Measurements from ENCODE around the gene TSC22D1. TPM values are rescaled to one million over a fixed set of nuclear protein-coding genes. Genes with fewer than 3 reads are reported as not detected.

The TSC22D1 gene
- total and polyA plus RNA-seq, 4 donors: 21.0 to 43.5 (median 37.0) TPM

DNA sequence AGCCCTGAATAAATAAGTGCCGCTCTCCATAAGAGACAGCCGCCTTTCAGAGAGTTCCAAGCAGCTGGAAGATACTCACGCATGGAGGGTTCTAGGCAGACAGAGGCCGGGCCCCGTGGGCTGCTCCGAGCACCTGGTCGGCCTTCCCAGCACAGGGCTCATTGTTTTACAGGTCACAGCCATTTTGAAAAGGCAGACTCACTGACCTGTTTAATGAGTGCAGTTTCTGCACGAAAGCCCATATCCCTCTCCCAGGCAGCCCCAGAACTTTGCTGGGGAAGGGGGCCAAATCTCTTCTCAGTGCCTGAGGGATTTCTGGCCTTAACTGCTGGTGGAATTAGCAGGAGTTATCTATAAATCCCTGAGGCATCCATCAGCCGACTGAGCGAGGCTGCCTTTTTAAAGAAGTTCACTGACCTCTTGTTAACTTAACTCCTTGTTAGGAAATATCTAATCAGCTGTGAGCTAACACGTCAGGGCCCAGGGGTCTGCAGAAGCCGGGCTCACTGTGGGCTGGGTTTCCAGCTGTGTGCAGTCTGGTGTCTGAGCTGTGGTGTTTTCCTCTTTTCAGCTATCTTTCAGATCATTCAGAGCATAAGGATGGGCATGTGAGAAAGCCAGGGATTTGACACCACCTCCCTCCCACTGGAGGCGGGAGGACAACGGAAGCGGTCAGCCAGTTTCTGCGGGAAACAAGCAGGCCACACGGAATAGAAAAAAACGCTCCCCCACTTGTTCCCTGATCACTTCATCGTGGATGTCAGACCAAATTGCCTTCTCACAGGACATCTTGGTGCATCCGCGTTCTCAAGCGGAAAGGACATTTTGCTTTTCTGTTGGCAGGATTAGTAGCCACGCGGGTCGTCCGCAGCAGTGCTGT, 179.2 kb downstream of the TSC22D1 start:
- peak overlapping the region in 1 of 3 donors; percentile 2 for H3K4me3 ChIP-seq (ENCODE audit: low read depth in 1 of 3, low read length in 3 of 3)
- DNase-seq (ENCODE audit: low spot score): no peak
- WGBS: 51% methylated on average over 26 of the region's 26 CpGs
- H3K27ac ChIP-seq (ENCODE audit: low read depth in 1 of 2, low read length in 2 of 2): peak overlapping the region; percentile 9 to 57
- peaks cover 6 to 31% (median 12%) of the 10 kb centered on the region in 4 donors for H3K4me1 ChIP-seq (ENCODE audit: control insufficient read depth in 4 of 4, insufficient read depth in 4 of 4, low read length in 3 of 4)
- H3K9ac ChIP-seq (ENCODE audit: low read depth in 1 of 2, low read length in 2 of 2): peak overlapping the region in 1 of 2 donors; percentile 12
- H3K36me3 ChIP-seq (ENCODE audit: control insufficient read depth in 4 of 4, insufficient read depth in 3 of 4, low read depth in 1 of 4, low read length in 3 of 4): no peaks in the 10 kb centered on the region
- H3K9me3 ChIP-seq (ENCODE audit: control insufficient read depth in 4 of 4, low read length in 3 of 4): no peaks in the 10 kb centered on the region
- TF ChIP-seq GABPA (IDR thresholded peaks at IDR 0.05 in 1 of 2, conservative IDR thresholded peaks at IDR 0.05 in 1 of 2) (no peak), YY1 (IDR thresholded peaks at IDR 0.05) (peak; percentile 29), FOXA2 (IDR thresholded peaks at IDR 0.05) (no peak), RAD21 (IDR thresholded peaks at IDR 0.05) (peak in 1 of 2 donors; percentile 40), FOXA1 (IDR thresholded peaks at IDR 0.05) (no peak), NR2F2 (IDR thresholded peaks at IDR 0.05) (peak; percentile 56), RXRA (IDR thresholded peaks at IDR 0.05) (peak; percentile 68 to 84)
- TF ChIP-seq, protein P1, sequence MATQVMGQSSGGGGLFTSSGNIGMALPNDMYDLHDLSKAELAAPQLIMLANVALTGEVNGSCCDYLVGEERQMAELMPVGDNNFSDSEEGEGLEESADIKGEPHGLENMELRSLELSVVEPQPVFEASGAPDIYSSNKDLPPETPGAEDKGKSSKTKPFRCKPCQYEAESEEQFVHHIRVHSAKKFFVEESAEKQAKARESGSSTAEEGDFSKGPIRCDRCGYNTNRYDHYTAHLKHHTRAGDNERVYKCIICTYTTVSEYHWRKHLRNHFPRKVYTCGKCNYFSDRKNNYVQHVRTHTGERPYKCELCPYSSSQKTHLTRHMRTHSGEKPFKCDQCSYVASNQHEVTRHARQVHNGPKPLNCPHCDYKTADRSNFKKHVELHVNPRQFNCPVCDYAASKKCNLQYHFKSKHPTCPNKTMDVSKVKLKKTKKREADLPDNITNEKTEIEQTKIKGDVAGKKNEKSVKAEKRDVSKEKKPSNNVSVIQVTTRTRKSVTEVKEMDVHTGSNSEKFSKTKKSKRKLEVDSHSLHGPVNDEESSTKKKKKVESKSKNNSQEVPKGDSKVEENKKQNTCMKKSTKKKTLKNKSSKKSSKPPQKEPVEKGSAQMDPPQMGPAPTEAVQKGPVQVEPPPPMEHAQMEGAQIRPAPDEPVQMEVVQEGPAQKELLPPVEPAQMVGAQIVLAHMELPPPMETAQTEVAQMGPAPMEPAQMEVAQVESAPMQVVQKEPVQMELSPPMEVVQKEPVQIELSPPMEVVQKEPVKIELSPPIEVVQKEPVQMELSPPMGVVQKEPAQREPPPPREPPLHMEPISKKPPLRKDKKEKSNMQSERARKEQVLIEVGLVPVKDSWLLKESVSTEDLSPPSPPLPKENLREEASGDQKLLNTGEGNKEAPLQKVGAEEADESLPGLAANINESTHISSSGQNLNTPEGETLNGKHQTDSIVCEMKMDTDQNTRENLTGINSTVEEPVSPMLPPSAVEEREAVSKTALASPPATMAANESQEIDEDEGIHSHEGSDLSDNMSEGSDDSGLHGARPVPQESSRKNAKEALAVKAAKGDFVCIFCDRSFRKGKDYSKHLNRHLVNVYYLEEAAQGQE (IDR thresholded peaks at IDR 0.05): peak; percentile 15
- H3K27me3 ChIP-seq (ENCODE audit: control insufficient read depth in 4 of 4, insufficient read depth in 4 of 4, low read length in 3 of 4): no peaks in the 10 kb centered on the region

DNA sequence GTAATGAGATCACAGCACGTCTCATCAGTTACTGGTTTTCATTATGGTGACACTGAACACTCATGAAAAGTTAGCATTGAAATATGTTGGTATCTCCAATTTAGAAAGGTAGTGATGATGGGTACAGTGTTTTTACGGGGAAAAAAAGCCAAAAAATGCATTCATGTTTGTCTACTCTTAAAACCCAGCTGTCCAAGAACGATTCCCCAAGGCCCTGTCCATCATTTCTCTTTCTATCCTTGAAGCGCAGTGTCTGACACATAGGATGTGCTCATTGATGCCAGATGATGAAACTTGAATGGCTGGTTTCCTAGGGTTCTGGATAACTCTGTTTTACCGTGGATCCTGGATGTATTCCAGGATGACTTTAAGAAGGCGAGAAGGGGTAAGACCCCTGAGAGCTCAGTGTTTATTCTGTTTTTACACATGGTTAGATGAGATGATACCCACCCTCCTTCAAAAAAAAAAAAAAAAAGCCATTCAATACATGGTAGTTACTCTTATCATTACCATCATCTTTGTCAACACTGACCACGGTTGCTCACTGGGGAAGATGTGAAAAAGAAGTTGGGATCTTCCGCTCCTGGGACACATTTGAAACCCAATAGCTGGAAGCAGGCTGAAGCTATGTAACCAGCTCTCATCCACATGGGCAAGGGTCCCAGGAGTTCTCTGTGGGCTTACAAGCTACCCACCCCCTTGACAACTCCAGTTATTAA, 180.0 kb downstream of the TSC22D1 start:
- 88% methylated on average over 8 of the region's 8 CpGs for WGBS
- H3K4me1 ChIP-seq (ENCODE audit: control insufficient read depth in 4 of 4, insufficient read depth in 4 of 4, low read length in 3 of 4): peaks cover 3 to 28% (median 9%) of the 10 kb centered on the region in 4 donors
- peak overlapping the region in 1 of 2 donors; percentile 57 for H3K27ac ChIP-seq (ENCODE audit: low read depth in 1 of 2, low read length in 2 of 2)
- no peak for DNase-seq (ENCODE audit: low spot score)
- TF ChIP-seq JUND (IDR thresholded peaks at IDR 0.05) (no peak), TAF1 (conservative IDR thresholded peaks at IDR 0.05) (no peak), RXRA (IDR thresholded peaks at IDR 0.05) (no peak), FOXA1 (IDR thresholded peaks at IDR 0.05) (no peak), EGR1 (IDR thresholded peaks at IDR 0.05; ENCODE audit: low read depth in 2 of 2) (no peak), YY1 (IDR thresholded peaks at IDR 0.05) (no peak), GABPA (IDR thresholded peaks at IDR 0.05 in 1 of 2, conservative IDR thresholded peaks at IDR 0.05 in 1 of 2) (no peak), NR2F2 (IDR thresholded peaks at IDR 0.05) (no peak), RAD21 (IDR thresholded peaks at IDR 0.05) (no peak), HNF4G (IDR thresholded peaks at IDR 0.05) (no peak), SP1 (IDR thresholded peaks at IDR 0.05) (no peak)
- TF ChIP-seq, protein P2, sequence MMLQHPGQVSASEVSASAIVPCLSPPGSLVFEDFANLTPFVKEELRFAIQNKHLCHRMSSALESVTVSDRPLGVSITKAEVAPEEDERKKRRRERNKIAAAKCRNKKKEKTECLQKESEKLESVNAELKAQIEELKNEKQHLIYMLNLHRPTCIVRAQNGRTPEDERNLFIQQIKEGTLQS (IDR thresholded peaks at IDR 0.05): no peak
- TF ChIP-seq, protein P3, sequence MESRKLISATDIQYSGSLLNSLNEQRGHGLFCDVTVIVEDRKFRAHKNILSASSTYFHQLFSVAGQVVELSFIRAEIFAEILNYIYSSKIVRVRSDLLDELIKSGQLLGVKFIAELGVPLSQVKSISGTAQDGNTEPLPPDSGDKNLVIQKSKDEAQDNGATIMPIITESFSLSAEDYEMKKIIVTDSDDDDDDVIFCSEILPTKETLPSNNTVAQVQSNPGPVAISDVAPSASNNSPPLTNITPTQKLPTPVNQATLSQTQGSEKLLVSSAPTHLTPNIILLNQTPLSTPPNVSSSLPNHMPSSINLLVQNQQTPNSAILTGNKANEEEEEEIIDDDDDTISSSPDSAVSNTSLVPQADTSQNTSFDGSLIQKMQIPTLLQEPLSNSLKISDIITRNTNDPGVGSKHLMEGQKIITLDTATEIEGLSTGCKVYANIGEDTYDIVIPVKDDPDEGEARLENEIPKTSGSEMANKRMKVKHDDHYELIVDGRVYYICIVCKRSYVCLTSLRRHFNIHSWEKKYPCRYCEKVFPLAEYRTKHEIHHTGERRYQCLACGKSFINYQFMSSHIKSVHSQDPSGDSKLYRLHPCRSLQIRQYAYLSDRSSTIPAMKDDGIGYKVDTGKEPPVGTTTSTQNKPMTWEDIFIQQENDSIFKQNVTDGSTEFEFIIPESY (IDR thresholded peaks at IDR 0.05): no peak
- TF ChIP-seq, protein P1 (IDR thresholded peaks at IDR 0.05): no peak
- TF ChIP-seq, protein P4, sequence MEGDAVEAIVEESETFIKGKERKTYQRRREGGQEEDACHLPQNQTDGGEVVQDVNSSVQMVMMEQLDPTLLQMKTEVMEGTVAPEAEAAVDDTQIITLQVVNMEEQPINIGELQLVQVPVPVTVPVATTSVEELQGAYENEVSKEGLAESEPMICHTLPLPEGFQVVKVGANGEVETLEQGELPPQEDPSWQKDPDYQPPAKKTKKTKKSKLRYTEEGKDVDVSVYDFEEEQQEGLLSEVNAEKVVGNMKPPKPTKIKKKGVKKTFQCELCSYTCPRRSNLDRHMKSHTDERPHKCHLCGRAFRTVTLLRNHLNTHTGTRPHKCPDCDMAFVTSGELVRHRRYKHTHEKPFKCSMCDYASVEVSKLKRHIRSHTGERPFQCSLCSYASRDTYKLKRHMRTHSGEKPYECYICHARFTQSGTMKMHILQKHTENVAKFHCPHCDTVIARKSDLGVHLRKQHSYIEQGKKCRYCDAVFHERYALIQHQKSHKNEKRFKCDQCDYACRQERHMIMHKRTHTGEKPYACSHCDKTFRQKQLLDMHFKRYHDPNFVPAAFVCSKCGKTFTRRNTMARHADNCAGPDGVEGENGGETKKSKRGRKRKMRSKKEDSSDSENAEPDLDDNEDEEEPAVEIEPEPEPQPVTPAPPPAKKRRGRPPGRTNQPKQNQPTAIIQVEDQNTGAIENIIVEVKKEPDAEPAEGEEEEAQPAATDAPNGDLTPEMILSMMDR (IDR thresholded peaks at IDR 0.05; ENCODE audit: low read depth, low read length, missing input control): no peak
- TF ChIP-seq, protein P5, sequence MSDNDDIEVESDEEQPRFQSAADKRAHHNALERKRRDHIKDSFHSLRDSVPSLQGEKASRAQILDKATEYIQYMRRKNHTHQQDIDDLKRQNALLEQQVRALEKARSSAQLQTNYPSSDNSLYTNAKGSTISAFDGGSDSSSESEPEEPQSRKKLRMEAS (IDR thresholded peaks at IDR 0.05): no peak
- no peaks in the 10 kb centered on the region for H3K36me3 ChIP-seq (ENCODE audit: control insufficient read depth in 4 of 4, insufficient read depth in 3 of 4, low read depth in 1 of 4, low read length in 3 of 4)
- no peaks in the 10 kb centered on the region for H3K27me3 ChIP-seq (ENCODE audit: control insufficient read depth in 4 of 4, insufficient read depth in 4 of 4, low read length in 3 of 4)
- no peak overlapping the region for H3K4me3 ChIP-seq (ENCODE audit: low read depth in 1 of 3, low read length in 3 of 3)
- no peak overlapping the region for H3K9ac ChIP-seq (ENCODE audit: low read depth in 1 of 2, low read length in 2 of 2)
- no peaks in the 10 kb centered on the region for H3K9me3 ChIP-seq (ENCODE audit: control insufficient read depth in 4 of 4, low read length in 3 of 4)
